ENCODE measurements around the gene TPSD1.

- TF ChIP-seq MAX (IDR thresholded peaks at IDR 0.05) (no peak), EP300 (IDR thresholded peaks at IDR 0.05; ENCODE audit: borderline replicate concordance) (no peak)
Measured at GRCh38 chr16:1283996-1284616, 28.2 kb downstream of the TPSD1 start.
